HFFc6 (cell line): Measurements from ENCODE around the gene GOPC. TPM values are rescaled to one million over a fixed set of nuclear protein-coding genes. Genes with fewer than 3 reads are reported as not detected.

ENCODE experiments used
- DNase-seq: peaks from one replicate; pipeline ENCODE4 v3.0.0-alpha.2; 2018
- H3K27ac Mint-ChIP-seq: 2 replicates; pipeline ENCODE4 v1.8.0; 2020; ENCODE audit warnings: mild to moderate bottlenecking, mixed read lengths
- H3K27me3 Mint-ChIP-seq: 2 replicates; pipeline ENCODE4 v1.8.0; 2021; ENCODE audit warnings: mild to moderate bottlenecking, moderate library complexity, mixed read lengths; ENCODE audit not compliant: insufficient read depth
- H3K36me3 Mint-ChIP-seq: 2 replicates; pipeline ENCODE4 v1.8.0; 2021; ENCODE audit warnings: low read depth, mixed read lengths
- H3K4me1 Mint-ChIP-seq: 2 replicates; pipeline ENCODE4 v1.8.0; 2020; ENCODE audit warnings: low read depth, mixed read lengths
- H3K4me3 Mint-ChIP-seq: 2 replicates; pipeline ENCODE4 v1.8.0; 2020; ENCODE audit warnings: mild to moderate bottlenecking, moderate library complexity, mixed read lengths
- H3K9me3 Mint-ChIP-seq: 2 replicates; pipeline ENCODE4 v1.8.0; 2020; ENCODE audit warnings: mild to moderate bottlenecking, mixed read lengths
- total RNA-seq, 6 experiments: library from RNA; stranded (reverse); fragmentation: NEBNext Ultra II Directional; extraction: Animal tissue kit (Norgen Biotek cat#: 25700); gene quantifications; 2 replicates in 1 of 6; 3 replicates in 5 of 6; pipeline ENCODE4 v1.2.3, GENCODE V29; 2021
- TF ChIP-seq, protein P1 (sequence below): fragments of 200-600 bp; sonication (generic); IDR thresholded peaks from 2 replicates; pipeline ENCODE4 v1.5.0; 2021; ENCODE audit warnings: antibody characterized with exemption, mild to moderate bottlenecking

Gene GOPC
- total RNA-seq, 6 experiments from 2014 or later, result 40.5 to 51.8 (median 45.4) TPM

DNA sequence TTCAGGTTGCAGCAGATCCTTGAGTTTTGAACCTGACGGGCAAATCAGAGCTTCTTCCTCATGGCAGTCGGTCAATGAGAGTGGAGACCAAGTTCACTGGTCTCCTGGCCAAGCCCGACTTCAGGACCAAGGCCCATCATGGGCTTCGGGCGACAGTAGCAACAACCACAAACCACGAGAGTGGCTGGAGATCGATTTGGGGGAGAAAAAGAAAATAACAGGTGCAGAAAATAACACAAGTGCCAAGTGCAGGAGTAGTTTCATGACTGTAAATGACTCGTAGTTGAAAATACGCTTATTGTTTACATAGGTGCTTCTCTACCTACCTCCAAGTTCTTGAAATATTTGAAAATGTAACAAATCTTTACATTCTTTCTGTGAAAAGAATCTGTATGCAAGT is 63.7 kb downstream of the GOPC start:
- H3K27ac Mint-ChIP-seq, result no peak overlapping the region
- H3K4me3 Mint-ChIP-seq, result no peak overlapping the region
- H3K27me3 Mint-ChIP-seq, result no peaks in the 10 kb centered on the region; the same call in 1 of the 2 replicates
- no peaks in the 10 kb centered on the region for H3K9me3 Mint-ChIP-seq
- peaks cover 16% of the 10 kb centered on the region for H3K4me1 Mint-ChIP-seq
- TF ChIP-seq, protein P1, sequence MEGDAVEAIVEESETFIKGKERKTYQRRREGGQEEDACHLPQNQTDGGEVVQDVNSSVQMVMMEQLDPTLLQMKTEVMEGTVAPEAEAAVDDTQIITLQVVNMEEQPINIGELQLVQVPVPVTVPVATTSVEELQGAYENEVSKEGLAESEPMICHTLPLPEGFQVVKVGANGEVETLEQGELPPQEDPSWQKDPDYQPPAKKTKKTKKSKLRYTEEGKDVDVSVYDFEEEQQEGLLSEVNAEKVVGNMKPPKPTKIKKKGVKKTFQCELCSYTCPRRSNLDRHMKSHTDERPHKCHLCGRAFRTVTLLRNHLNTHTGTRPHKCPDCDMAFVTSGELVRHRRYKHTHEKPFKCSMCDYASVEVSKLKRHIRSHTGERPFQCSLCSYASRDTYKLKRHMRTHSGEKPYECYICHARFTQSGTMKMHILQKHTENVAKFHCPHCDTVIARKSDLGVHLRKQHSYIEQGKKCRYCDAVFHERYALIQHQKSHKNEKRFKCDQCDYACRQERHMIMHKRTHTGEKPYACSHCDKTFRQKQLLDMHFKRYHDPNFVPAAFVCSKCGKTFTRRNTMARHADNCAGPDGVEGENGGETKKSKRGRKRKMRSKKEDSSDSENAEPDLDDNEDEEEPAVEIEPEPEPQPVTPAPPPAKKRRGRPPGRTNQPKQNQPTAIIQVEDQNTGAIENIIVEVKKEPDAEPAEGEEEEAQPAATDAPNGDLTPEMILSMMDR, result no peak
- no peak for DNase-seq
- peaks cover 44% of the 10 kb centered on the region for H3K36me3 Mint-ChIP-seq

DNA sequence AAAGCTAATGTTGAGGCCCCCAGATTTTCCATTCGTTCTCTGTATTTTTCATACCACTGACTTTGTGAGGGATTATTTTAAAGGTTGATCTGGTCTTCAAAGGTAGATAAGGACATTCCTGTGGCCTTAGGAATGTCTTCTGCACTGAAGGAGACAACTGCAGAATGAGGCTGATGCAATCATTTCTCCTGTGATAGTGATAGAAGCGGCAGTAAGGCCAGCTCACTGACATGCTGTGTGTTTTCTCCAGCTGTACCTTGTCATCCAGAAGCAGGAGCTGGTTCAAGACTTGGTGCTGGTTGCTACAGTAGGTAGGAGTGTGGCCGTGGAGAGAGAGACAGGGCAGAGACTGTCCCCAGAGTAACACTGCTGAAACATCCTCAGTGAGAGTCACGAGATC is 66.0 kb downstream of the GOPC start:
- H3K36me3 Mint-ChIP-seq, result peaks cover 38% of the 10 kb centered on the region
- H3K27ac Mint-ChIP-seq, result peak overlapping the region; percentile 8; the same call in 1 of the 2 replicates

DNA sequence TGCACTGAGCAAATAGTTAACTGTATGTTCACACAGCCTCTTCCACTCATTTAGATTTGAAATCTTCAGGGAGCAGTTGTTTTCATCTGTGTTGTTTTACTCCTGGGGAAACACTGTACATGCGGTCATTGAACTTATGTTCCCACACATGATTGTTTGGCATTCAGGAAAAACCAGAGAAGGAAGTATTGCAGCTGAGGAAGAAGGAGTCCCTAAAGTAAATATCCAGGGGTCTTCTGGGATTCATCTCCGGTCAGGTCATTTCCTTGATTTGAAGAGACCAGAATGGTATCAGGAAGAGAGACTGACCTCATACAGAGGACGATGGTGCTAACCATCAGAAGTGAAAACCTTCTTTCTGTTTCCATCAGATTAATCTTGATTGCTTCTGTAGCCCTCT is 67.3 kb downstream of the GOPC start:
- Mint-ChIP-seq H3K4me1 (peaks cover 31% of the 10 kb centered on the region), H3K27ac (no peak overlapping the region), H3K27me3 (no peaks in the 10 kb centered on the region), H3K4me3 (no peak overlapping the region), H3K9me3 (no peaks in the 10 kb centered on the region), H3K36me3 (peaks cover 32% of the 10 kb centered on the region)
- no peak for DNase-seq
- TF ChIP-seq, protein P1, result no peak

More for the DNA sequence above, 66.0 kb downstream of the GOPC start:
- Mint-ChIP-seq H3K4me3 (no peak overlapping the region), H3K4me1 (peaks cover 25% of the 10 kb centered on the region), H3K9me3 (no peaks in the 10 kb centered on the region), H3K27me3 (no peaks in the 10 kb centered on the region)
- TF ChIP-seq, protein P1, result no peak
- no peak for DNase-seq

DNA sequence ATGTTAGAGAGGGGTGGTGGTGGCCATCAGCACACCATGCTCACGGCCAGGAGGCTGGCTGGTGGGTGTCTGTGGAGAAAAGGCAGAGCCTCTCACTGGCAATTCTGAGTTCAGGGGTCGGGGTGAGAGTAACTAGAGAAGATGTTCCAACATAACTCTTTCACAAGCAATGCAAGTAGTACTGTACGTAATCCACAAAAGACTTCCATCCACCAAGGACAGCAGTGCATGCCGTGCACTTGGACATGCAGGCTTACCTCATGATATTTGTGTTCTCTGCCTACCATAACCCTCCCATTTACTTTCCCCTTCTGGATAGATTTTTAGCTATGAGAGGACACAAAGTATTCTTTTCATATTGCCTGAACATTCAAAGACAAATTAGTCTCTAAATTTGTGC is 68.5 kb downstream of the GOPC start:
- TF ChIP-seq, protein P1, result no peak
- Mint-ChIP-seq H3K4me1 (peaks cover 31% of the 10 kb centered on the region), H3K4me3 (no peak overlapping the region), H3K27ac (no peak overlapping the region), H3K9me3 (no peaks in the 10 kb centered on the region), H3K27me3 (no peaks in the 10 kb centered on the region), H3K36me3 (peaks cover 24% of the 10 kb centered on the region)
- DNase-seq, result no peak

DNA sequence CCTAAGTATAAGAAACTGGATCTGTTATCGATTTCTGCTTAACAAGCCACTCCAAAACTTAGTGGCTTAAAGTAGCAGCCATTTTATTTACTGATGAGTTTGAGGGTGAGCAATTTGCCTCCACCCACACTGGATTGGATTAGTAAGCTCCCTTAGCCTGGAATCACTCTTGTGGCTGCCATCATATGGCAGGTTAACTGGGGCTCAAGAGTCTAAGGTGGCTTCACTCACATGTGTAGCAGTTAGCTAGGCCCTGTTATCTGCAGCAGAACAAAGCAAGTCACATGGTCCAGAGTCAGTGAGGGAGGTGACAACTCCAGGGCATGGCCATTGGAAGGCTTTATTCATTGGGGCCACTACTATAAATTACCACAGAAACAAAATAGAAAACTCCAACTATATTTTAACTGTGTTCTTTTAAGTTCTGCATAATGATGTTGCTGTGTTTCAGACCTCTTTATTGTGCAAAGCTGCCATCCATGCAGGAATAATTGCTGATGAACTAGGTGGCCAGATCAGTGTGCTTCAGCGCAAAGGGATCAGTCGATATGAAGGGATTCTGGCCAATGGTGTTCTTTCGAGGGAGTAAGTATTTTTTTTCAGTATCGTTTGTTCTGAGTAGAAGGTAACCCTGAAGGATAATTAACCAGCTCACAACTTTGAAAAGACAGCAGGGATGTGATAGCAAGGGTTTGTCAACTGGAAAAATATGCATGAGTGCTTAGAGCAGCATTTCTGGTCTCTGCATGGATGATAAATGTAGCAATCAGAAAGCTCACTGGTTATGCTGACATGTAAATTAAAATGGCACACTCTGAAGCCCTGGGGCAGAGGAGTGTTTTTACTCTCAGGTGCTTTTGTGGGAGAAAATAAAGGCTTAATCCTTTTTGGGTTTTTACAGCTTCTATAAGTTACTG is 70.2 kb downstream of the GOPC start:
- H3K9me3 Mint-ChIP-seq, result no peaks in the 10 kb centered on the region
- TF ChIP-seq, protein P1, result no peak
- no peak overlapping the region; the same call in 1 of the 2 replicates for H3K27ac Mint-ChIP-seq
- peaks cover 16% of the 10 kb centered on the region for H3K36me3 Mint-ChIP-seq
- H3K27me3 Mint-ChIP-seq, result no peaks in the 10 kb centered on the region
- DNase-seq, result no peak
- H3K4me3 Mint-ChIP-seq, result no peak overlapping the region
- peaks cover 31% of the 10 kb centered on the region for H3K4me1 Mint-ChIP-seq
